HG03469 (cell line): ENCODE results near the gene PWWP2B.

Source experiments
- ATAC-seq: cut with Tn5 transposase; IDR thresholded peaks from one replicate; pipeline ENCODE4 v1.9.1; 2021; ENCODE audit warnings: mild to moderate bottlenecking, moderate library complexity, moderate number of reproducible peaks; ENCODE audit not compliant: unreplicated experiment

The PWWP2B gene

GRCh38 chr10:132465193-132465888, 68.3 kb downstream of the PWWP2B start:
- ATAC-seq, result no peak

- ATAC-seq, result no peak
Observed at GRCh38 chr10:132465889-132466519, 69.0 kb downstream of the PWWP2B start.

GRCh38 chr10:132466520-132467463, 69.8 kb downstream of the PWWP2B start:
- no peak for ATAC-seq
